ENCODE results near the gene PTPN7.
"Not testable (repeated sequence)": the region's sequence is repeated elsewhere in the genome, so short reads cannot be mapped to it uniquely, and the experiment has no call there.

Gene PTPN7

DNA sequence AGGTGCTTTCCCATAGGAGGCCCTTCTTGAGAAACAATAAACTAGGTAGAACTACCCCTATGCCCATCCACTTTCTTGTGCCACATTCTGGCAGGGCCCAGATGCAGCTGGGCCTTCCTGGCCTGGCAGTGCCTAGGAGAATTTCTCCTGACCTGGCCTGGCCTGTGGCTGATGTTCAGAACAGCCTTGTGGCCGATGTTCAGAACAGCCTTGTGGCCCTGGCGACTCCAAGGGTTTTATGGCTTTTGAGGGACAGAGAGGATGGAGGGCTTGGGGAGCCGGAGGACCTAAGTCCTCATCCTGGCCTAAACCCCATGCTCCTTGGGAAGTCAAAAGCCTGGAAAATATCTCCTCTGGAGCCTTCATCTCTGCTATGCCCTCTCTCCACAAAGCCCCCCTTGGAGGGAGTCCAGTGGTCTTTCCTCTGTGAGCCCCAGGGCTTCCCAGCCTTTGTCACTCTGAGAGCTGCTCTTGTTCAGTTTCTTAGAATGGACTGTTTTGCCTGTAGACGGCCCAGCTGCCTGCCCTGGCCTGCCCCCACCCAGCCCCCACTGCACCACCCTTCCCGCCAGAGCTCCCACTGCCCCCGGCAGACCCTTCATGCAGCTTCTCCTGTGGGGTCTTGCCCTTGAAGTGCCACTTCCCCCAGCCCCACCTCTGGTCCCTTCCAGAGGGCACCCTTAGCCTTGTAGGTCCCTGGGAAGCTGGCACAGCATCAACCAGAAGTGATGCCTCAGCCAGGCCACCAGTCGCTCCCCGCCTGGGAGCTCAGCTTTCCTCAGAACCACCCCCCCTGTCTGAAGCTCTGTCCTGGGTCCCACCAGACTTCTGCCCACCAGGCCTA, 30.7 kb downstream of the PTPN7 start:
- no peak for DNase-seq

DNA sequence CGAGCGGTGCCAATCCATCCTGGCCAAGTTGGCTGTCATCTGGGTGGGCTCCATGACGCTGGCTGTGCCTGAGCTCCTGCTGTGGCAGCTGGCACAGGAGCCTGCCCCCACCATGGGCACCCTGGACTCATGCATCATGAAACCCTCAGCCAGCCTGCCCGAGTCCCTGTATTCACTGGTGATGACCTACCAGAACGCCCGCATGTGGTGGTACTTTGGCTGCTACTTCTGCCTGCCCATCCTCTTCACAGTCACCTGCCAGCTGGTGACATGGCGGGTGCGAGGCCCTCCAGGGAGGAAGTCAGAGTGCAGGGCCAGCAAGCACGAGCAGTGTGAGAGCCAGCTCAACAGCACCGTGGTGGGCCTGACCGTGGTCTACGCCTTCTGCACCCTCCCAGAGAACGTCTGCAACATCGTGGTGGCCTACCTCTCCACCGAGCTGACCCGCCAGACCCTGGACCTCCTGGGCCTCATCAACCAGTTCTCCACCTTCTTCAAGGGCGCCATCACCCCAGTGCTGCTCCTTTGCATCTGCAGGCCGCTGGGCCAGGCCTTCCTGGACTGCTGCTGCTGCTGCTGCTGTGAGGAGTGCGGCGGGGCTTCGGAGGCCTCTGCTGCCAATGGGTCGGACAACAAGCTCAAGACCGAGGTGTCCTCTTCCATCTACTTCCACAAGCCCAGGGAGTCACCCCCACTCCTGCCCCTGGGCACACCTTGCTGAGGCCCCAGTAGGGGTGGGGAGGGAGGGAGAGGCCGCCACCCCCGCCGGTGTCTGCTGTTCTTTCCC, 32.4 kb downstream of the PTPN7 start:
- DNase-seq, result no peak

DNA sequence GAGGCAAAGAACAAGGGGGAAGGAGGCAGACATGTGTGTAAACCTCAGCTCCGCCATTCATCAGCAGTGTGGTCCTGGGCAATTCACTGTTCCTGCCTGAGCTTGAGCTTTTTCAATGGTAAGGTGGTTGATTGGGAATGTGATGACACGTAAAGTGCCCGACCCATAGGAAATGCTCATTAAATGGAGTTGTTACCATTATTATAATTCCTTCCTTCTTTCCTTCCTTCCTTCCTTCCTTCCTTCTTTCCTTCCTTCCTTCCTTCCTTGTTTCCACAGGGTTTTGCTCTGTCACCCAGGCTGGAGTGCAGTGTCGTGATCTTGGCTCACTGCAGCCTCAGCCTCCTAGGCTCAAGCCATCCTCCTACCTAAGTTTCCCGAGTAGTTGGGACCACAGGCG, 33.3 kb downstream of the PTPN7 start:
- no peak for DNase-seq

DNA sequence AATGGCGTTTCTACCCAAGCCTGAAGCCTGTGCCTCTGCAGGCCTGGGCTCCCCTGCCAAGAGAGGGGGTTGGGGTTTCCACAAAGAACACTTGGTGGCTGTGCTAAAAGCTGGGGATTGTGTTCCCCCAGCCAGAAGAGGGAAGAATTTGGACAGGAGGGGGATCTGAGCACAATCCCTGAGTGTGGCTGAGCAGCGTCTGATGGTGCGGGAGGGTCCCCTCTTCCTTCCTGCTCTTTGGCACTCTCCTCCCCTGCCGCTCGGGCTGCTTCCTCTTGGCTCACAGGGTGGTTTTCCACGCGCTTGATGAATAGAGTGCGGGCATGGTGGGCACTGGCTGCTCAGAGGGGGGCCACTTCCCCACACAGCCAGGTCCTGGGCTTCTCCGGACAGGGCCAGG, 34.0 kb downstream of the PTPN7 start:
- no peak for DNase-seq

DNA sequence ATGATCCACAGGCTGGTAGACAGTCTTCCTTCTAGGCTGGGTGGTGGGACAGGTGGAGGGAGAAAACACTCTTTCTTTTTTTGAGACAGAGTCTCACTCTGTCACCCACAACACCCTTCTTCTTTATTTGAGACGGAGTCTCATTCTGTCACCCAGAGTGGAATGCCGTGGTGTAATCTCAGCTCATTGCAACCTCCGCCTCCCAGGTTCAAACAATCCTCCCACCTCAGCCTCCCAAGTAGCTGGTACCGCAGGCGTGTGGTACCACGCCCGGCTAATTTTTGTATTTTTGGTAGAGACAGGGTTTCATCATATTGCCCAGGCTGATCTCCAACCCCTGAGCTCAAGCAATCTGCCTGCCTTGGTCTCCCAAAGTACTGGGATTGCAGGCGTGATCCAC, 34.8 kb downstream of the PTPN7 start:
- no peak for DNase-seq

DNA sequence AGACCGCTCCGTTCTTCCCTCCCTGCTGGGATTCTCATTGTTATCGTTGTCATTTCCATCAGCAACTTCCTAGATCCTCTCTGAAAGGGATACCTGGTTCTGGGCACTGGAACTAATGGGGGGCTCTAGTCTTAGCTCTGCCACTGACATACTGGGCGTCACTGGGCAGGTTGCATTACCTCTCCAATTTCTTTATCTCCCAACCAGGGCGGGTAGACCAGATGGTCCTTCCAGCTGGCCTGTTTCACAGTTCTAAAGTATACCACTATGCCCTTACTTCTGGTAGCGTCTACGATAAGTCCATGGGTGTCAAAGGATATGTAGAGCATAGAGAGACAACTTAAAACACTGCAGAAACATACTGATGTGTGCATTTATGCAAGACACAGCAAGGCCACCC, 36.3 kb downstream of the PTPN7 start:
- no peak for DNase-seq

DNA sequence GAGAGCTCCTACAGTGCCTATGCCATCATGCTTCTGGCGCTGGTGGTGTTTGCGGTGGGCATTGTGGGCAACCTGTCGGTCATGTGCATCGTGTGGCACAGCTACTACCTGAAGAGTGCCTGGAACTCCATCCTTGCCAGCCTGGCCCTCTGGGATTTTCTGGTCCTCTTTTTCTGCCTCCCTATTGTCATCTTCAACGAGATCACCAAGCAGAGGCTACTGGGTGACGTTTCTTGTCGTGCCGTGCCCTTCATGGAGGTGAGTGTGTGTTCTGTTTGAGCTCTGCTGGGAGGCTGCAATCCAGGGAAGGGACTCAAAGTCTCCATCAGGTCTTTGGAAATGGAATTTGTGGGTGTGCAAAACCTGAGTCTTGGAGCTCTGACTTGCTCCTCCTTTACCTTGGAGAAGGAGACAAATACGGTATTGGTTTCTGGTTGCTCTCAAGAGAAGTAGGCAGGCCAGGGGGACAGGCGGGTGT, 37.0 kb downstream of the PTPN7 start:
- no peak for DNase-seq

DNA sequence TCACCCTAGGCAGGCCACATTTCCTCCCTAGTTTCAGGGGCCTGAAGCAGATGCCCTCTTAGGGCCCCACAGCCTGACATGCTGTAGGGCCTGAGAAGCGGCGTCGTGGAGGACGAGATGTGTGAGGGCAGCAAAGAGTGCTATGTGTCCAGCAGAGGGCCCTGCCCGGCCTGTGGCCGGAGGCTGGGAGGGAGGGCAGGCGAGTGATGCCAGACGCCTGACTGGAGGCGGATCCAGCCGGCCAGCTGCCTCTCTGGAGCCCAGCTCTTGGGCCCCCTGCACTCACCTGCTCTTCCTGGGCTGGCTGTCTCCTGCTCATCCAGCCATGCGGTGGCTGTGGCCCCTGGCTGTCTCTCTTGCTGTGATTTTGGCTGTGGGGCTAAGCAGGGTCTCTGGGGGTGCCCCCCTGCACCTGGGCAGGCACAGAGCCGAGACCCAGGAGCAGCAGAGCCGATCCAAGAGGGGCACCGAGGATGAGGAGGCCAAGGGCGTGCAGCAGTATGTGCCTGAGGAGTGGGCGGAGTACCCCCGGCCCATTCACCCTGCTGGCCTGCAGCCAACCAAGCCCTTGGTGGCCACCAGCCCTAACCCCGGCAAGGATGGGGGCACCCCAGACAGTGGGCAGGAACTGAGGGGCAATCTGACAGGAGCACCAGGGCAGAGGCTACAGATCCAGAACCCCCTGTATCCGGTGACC, 37.6 kb downstream of the PTPN7 start, which contains the start of gene GPR37L1:
GPR37L1 (plus strand) TSS at position 279 of the 697 bp plus-strand sequence; CDS start at position 326, 47 bp downstream.
- no peak for DNase-seq

DNA sequence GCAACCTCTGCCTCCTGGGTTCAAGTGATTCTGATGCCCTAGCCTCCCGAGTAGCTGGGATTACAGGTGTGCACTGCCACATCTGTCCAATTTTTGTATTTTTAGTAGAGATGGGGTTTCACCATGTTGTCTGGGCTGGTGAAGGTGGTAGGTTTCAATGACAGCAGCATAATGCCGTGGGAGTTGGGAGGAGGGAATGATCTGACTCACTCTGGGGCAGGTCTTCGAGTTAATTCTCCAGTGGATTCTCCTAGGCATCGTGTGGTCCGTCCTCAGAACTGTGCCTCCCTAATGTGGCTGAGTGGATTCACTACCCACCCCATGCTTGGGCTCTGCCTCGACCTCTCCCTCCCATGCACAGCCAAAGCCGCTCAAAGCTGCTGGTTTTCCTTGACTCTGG, 39.4 kb downstream of the PTPN7 start:
- DNase-seq, result no peak

DNA sequence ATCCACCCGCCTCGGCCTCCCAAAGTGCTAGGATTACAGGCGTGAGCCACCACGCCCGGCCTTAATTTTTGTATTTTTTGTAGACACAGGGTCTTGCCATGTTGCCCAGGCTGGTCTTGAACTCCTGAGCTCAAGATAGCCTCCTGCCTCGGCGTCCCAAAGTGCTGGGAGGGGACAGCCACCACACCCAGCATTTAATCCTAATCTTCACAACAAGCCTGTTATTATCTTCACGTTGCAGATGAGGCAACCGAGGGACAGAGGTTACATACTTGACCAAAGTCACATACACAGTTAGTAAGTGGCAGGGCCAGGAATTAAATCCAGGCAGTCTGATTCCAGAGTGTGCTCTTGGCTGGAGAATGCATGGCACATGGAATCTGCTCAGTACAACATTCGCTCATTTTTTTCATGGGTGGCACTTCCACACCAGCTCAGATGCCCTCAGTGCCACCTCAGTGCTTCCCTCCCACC, 42.5 kb downstream of the PTPN7 start:
- peak; percentile 78 for DNase-seq

DNA sequence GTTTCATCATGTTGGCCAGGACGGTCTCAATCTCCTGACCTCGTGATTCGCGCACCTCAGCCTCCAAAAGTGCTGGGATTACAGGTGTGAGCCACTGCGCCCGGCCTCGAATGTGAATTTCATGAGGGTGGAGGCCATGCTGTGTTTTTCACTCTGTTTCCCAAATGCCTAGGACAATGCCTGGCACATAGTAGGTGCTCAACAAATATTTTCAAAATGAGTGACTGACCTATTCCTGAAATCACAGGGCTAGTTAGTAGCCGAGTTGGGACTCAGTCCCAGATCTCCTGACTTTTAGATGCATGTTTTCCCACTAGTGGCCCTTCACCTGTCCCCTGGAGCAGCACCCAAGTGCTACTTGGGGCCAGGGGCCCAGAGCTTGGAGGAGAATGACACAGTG, 44.1 kb downstream of the PTPN7 start:
- DNase-seq, result no peak

DNA sequence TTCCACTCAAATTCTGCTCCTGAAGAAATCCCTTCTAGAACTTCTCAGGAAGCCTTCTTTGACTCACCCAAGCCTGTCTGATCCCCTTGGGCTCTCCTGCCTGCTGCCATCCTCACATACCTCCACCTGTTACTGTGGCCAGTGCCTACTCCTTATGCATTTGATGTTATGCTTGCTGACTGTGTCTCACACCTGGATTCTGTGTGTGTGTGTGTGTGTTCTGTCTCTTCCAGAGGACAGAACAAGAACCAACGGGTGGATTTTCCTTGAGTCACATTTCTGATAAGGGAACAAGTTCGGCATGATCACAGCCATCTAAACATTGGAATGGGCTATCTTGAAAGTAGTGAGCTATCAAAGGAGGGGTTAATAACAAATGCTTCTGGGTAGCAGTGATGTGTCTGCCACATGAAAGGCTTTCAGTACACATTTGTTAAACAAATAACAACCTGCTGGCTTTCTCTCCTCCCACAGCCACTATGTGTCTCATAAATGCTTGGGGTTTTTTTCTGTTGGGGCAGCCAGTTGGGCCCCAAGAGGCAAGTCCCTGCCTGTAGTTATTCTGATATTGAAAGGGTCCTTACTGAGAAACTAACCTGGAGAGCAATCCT, 46.6 kb downstream of the PTPN7 start:
- DNase-seq, result no peak

DNA sequence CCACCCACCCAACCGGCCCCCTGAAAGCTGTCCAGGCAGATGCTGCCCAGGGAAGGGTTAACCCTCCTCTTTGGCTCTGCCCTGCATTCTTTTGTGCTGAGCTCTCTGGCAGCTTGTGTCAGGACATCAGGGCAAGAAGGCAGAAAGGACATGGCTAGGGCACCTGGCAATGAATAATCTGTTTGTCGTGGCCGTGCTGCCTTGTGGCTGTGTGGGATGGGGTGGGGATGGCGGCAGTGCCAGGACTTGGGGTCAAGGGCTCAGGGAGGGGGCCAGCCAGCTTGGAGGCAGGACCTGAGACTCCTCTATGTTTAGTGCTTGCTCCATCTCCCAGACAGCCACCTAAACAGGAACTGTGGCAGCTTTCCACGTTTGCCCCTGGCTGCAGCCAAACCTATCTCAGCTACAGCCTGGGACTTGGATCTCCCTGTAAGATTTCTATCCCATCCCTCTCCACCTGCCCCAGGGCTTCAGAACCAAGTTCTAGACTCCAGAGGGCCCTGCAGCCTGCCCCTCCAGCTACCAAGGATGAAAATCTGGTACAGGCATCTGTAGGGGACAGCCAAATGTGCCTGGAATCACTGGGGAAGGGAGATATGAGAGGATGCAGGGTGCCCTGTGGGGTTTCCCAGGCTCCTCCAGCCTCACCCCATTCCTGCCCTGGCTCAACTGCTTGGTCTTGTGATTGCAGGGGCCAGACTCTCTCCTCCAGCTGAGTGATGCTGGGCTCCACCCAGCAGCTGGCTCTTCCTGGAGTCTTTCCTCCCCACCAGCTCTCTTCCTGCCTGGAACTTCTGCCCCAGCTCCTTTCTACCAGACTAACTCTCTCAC, 47.3 kb downstream of the PTPN7 start:
- DNase-seq, result no peak

DNA sequence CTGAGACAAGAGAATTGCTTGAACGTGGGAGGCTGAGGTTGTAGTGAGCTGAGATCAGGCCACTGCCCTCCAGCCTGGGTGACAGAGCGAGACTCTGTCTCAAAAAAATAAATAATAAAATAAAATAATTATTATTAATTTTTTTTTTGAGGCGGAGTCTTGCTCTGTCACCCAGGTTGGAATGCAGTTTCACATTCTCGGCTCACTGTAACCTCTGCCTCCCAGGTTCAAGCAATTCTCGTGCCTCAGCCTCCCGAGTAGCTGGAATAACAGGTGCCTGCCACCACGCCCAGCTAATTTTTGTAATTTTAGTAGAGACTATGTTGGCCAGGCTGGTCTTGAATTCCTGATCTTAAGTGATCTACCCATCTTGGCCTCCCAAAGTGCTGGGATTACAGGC, 48.8 kb downstream of the PTPN7 start:
- DNase-seq, result not testable (repeated sequence)

DNA sequence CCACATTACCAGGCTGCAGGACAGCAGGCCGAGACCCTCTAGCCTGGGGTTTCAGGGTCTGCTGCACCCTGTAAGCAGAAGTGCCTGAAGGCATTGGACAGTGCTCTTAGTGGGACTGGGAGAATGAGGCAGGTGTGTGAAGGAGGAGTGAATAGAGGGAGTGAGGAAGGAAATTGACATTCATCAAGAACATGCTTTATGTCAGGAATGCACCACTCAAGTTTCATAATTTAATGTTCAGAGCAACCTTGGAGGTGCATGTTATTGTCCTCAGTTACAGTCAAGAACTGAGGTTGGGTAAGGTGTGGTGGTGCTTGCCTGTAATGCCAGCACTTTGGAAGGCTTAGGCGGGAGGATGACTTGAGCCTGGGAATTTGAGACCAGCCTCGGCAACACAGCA, 49.4 kb downstream of the PTPN7 start:
- no peak for DNase-seq

DNA sequence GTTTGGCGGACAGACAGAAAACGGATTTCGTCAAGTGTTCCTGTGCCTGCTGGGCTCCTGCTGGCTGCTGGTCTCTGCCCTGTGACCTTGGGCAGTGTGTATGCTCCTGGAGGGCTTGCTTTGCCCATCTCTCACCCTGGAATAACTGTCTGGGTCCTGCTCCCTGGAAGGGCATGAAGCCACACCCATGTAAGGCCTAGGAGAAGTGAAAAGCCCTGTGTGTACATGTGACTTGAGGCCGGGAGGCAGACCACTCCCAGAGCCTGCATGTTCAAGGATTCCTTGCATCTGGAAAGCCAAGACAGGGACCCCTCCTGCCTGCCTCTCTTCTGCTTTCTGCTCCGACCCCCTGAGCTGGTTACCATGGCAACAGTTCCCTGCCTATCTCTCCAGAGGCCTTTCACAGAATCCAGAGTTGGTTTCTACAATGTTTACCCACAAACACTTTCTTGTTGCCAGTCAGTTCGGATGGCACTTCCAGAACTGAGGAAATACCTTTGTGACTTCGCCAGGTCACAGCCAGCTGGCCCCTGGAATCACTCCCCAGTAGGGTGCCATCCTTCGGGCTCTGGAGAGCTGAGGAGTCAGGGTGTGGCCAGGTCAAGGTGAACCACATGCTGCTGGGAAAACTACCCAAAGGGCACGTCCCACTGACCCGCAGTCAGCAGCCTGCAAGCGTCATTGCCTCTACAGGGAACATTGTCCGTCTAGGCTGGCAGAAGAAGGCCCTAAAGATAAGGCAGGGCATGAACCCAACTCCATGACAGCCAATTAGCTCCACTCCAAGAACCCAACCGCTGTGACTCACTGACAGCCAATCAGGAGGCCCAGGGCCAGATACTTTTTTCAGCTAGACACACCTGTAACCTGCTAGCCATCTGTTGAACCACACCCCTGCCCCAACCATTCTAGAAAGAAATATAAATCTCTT, 52.3 kb downstream of the PTPN7 start:
- DNase-seq, result no peak

DNA sequence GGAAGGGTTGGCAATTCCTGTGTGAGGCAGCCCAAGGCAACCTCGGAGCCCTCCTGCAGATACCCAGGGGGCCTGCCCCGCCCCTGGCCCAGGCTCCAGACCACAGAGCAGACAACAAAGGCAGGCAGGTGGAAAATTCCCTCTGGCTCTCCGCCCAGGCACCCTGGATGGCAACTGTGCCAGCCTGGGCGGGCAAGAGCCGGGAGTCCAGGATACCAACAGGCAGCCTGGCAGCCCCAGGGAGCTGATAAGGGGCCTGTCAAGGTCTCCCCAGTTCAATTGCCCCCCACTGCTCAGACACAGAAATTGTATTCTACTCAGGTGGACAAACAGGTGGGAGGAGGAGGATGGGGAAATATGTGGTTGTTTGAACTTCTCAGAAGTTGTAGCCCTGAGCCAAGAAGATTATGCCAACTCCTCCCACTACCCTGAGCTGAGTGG, 53.1 kb downstream of the PTPN7 start:
- no peak for DNase-seq

DNA sequence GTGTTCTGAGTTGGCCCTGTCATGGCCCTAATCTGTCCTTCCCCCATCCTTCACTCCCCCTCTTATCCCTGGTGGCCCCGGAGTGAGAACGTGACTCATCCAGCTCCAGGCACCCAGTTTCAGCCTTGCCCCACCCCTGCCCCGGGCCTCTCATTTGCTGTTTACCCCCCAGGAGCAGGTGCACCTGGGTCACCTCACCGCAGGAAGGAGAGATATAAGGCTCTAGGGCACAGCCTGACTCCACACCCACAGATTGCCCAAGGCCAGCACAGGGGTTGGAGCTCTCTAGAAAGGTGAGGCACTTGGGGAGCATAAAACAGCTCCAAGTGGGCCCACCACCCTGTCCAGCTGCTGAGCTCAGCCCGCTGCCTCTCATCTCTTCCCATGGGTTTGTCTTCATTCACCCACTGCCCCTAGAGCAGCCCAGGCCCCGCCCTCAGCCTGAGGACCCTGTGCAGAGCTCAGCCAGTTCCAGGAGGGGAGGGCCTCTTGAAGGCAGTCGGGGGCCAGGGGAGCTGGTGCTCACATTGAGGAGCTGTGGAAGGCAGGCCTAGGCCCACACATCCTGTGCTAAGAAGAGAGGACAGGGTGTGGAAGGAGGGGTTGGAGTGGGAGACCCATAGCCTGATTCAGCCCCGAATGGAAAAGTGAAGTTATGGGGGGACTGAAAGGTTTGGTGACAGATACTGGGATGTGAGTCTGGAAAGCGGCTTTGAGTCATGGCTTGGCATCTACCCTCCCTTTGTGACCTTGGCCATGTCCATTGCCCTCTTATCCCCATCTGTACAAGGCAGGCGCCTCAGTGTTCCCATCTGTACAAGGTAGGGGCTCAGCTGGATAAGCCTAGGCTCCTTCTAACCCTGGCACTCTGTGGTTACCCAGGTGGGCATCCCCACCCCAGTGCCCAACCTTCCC, 53.8 kb downstream of the PTPN7 start:
- DNase-seq, result no peak

DNA sequence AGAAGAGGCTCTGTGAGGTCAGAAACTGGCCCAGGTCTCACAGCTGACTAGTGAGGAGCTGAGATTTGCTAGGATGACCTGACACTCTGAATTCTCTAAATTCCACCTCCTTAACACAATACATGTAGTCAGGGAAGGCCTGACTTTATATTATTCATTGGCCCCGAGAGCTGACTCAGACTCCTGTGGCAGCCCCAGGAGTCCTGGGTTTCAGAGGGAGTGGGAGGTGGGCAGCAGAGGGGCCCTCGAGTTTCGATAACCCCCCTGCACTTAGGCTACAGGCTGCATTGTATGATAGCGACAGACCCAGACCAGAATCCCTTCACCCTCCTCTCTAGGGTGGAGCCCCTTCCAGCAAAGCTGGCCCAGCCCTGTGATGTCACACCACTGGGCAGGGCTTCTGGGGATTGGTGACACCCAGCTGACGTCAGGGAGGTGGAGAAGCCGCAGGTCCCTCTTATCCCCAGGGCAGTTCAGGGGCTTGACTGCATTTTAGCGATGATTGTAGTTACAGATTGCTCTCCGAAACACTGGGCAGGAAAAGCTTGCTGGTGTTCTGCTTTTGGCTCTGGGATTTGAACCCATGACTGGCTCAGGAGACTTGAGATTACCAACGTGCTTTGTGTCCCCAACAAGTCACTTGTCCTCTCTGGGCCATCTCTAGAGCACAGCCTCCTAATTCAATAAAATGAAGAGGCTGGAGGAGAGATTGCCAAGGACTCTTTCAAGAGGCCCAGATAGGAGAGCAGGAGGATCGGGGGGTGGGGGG, 54.6 kb downstream of the PTPN7 start:
- peak; percentile 69 for DNase-seq

Measured in hematopoietic multipotent progenitor cell treated with erythropoietin and hydrocortisone succinate and interleukin-3 and kit ligand, for 4 days (in vitro differentiated cells).